Measurements from ENCODE around the gene POPDC2.

- TF ChIP-seq EZH2 (IDR thresholded peaks at IDR 0.05) (no peak), POLR2AphosphoS5 (IDR thresholded peaks at IDR 0.05; ENCODE audit: borderline replicate concordance, low read depth, low read length) (no peak)
Measured at GRCh38 chr3:119703820-119704531, 43.6 kb upstream of the POPDC2 start.

Data from SK-N-MC (cell line).